ENCODE results near the gene WDR20. TPM values are rescaled to one million over a fixed set of nuclear protein-coding genes. Genes with fewer than 3 reads are reported as not detected.

WDR20 gene, protein sequence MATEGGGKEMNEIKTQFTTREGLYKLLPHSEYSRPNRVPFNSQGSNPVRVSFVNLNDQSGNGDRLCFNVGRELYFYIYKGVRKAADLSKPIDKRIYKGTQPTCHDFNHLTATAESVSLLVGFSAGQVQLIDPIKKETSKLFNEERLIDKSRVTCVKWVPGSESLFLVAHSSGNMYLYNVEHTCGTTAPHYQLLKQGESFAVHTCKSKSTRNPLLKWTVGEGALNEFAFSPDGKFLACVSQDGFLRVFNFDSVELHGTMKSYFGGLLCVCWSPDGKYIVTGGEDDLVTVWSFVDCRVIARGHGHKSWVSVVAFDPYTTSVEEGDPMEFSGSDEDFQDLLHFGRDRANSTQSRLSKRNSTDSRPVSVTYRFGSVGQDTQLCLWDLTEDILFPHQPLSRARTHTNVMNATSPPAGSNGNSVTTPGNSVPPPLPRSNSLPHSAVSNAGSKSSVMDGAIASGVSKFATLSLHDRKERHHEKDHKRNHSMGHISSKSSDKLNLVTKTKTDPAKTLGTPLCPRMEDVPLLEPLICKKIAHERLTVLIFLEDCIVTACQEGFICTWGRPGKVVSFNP
- 20.3 to 23.2 TPM (median 22.6 TPM) in 5 replicates for total RNA-seq (2022; extraction: Qiagen RNA extraction; ENCODE audit: low read depth)

DNA sequence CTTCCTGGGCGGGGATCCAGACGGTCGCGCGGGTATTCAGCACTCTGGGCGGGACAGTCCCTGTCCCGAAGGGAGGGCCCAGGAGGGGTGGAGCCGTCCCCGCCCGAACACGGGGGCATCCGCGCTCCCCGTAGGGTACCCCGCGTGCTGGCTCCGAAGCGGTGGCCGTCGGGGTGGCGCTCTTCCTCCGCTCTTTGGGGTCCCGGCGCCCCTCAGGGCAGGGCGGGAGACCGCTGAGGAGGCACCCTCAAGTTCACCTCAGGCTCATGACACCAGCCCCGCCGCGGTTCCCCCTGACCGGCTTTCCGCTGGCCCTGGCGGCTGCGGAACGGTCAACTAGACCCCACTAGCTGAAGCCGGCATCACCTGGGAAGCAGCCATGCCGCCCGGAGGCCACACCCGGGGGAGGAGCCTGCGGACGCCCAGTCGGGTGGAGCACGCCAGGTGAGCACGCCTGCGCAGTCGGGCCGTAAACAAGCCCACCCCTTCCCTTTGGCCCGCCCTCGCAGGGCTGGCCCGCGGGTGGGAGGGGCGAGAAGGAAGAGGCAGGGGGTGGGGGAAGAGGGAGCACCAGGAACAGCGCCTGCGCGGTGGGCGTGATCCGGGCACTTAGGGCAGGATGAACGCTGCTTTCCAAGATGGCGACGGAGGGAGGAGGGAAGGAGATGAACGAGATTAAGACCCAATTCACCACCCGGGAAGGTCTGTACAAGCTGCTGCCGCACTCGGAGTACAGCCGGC, at the start of gene WDR20:
WDR20 (plus strand) TSS at position 612 of the 741 bp plus-strand sequence; CDS start at position 639, 27 bp downstream.

Other genes starting within 250 kb of the WDR20 start
- gene DYNC1H1, start 175.3 kb upstream of the WDR20 start, total RNA-seq (2022; extraction: Qiagen RNA extraction; ENCODE audit: low read depth) = 204 to 253 TPM (median 221 TPM) in 5 replicates
- 692 to 1,070 TPM (median 878 TPM) in 5 replicates for gene HSP90AA1, start 52.9 kb upstream of the WDR20 start, total RNA-seq (2022; extraction: Qiagen RNA extraction; ENCODE audit: low read depth)
- gene MOK, start 165.3 kb downstream of the WDR20 start, total RNA-seq (2022; extraction: Qiagen RNA extraction; ENCODE audit: low read depth) = 23.5 to 26.1 TPM (median 24.2 TPM) in 5 replicates
- gene ZNF839, start 179.8 kb downstream of the WDR20 start, total RNA-seq (2022; extraction: Qiagen RNA extraction; ENCODE audit: low read depth) = 5.2 to 6.7 TPM (median 6.3 TPM) in 5 replicates
- gene CINP, start 223.0 kb downstream of the WDR20 start, total RNA-seq (2022; extraction: Qiagen RNA extraction; ENCODE audit: low read depth) = 53.6 to 63.6 TPM (median 58.8 TPM) in 5 replicates
- 5.0 to 7.4 TPM (median 7.2 TPM) in 5 replicates for gene TECPR2, start 223.0 kb downstream of the WDR20 start, total RNA-seq (2022; extraction: Qiagen RNA extraction; ENCODE audit: low read depth)

Measured in A549 treated with RU486 at 1 μM for 4 hours (cell line).